ACC112 (cell line): ENCODE measurements around the gene CTAG1A.
"Not testable (repeated sequence)": the region's sequence is repeated elsewhere in the genome, so short reads cannot be mapped to it uniquely, and the experiment has no call there.

Experiments used
- H2AFZ ChIP-seq: fragments of 200-600 bp; sonication (generic); one replicate; pipeline ENCODE4 v1.6.0; 2017; ENCODE audit warnings: antibody characterized with exemption, low read length; ENCODE audit not compliant: unreplicated experiment
- H3K27ac ChIP-seq: fragments of 200-600 bp; sonication (generic); 2 replicates; pipeline ENCODE4 v1.5.1; 2014; ENCODE audit warnings: low read depth, mild to moderate bottlenecking, antibody characterized with exemption, low read length, moderate library complexity
- H3K27me3 ChIP-seq: fragments of 200-600 bp; sonication (generic); 2 replicates; pipeline ENCODE4 v1.6.1; 2014; ENCODE audit warnings: mild to moderate bottlenecking, antibody characterized with exemption, low read length, moderate library complexity, mixed read lengths; ENCODE audit not compliant: insufficient read depth
- H3K36me3 ChIP-seq: fragments of 200-600 bp; sonication (generic); 2 replicates; pipeline ENCODE4 v1.6.1; 2016; ENCODE audit warnings: mild to moderate bottlenecking, antibody characterized with exemption, low read length, moderate library complexity, mixed read lengths; ENCODE audit not compliant: insufficient read depth
- H3K4me1 ChIP-seq: fragments of 200-600 bp; sonication (generic); one replicate; pipeline ENCODE4 v1.6.1; 2016; ENCODE audit warnings: low read length, mixed read lengths; ENCODE audit not compliant: insufficient read depth, unreplicated experiment, control insufficient read depth
- H3K4me3 ChIP-seq: fragments of 200-600 bp; sonication (generic); 2 replicates; pipeline ENCODE4 v1.5.1; 2014; ENCODE audit warnings: mild to moderate bottlenecking, low read depth, low read length
- H3K79me2 ChIP-seq: fragments of 200-600 bp; sonication (generic); one replicate; pipeline ENCODE4 v1.6.0; 2016; ENCODE audit warnings: low read length; ENCODE audit not compliant: control insufficient read depth, unreplicated experiment, insufficient read depth

Gene CTAG1A

DNA sequence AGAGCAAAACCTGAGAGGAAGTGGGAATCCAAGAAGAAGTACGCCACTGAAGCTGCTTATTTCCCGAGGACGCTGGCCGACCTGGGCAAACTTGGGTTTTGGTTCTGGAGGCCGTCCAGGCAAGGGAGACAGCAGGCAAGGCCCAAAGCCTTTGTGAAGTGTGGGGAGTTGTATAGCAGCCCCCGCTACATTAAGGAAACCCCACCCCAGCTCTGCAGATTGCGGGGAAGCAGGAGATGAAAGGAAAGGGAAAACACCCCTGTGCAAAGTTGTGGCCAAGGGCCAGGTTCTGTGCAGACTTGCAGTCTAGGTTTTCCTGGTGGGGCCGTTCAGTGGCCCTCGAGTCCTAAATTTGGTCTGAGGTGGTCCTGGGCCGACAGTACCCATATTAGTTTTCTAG is 11.9 kb upstream of the CTAG1A start:
- not testable (repeated sequence) for H3K36me3 ChIP-seq, H3K4me3 ChIP-seq, H3K27me3 ChIP-seq, H2AFZ ChIP-seq, H3K4me1 ChIP-seq, H3K79me2 ChIP-seq, H3K27ac ChIP-seq

GRCh38 chrX:154575076-154575475 is 9.9 kb upstream of the CTAG1A start:
- not testable (repeated sequence) for H3K4me3 ChIP-seq, H3K4me1 ChIP-seq, H2AFZ ChIP-seq, H3K36me3 ChIP-seq, H3K27ac ChIP-seq, H3K27me3 ChIP-seq, H3K79me2 ChIP-seq

DNA sequence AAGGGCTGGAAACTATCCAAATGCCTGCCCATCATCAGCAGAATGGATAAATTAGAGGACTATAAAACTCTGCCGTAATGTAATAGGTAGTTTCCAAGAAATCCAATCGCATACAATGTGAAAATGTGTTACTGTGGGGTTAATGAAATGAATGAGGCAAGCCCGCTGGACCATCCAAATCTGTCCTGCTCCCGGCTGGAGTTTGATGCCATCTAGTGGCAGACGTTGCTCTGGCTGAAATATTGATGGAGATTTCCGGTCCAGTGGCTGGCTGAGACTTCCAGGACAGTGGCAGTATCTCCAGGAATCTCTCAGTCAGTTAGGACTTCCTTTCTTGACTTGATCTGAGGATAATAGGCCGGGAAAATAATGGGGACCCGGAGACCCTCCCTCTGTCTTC is 1.9 kb upstream of the CTAG1A start:
- not testable (repeated sequence) for H2AFZ ChIP-seq, H3K4me3 ChIP-seq, H3K36me3 ChIP-seq, H3K27me3 ChIP-seq, H3K4me1 ChIP-seq, H3K79me2 ChIP-seq, H3K27ac ChIP-seq

DNA sequence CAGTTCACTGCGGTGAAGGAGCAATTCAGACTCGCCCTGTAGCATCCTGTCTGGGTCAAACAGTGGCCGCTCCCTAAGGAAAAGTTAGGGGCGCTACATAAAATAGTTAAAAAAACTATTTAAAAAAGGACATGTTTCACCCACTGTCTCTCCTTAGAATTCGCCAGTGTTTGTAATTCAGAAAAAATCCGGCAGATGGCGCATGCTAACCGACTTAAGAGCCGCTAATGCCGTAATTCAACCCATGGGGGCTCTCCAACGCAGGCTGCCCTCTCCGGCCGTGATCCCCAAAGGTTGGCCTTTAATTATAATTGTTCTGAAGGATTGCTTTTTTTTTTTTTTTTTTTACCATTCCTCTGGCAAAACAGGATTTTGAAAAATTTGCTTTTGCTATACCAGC is 5.5 kb downstream of the CTAG1A start:
- not testable (repeated sequence) for H3K27me3 ChIP-seq, H3K4me1 ChIP-seq, H2AFZ ChIP-seq, H3K79me2 ChIP-seq, H3K4me3 ChIP-seq, H3K27ac ChIP-seq, H3K36me3 ChIP-seq

DNA sequence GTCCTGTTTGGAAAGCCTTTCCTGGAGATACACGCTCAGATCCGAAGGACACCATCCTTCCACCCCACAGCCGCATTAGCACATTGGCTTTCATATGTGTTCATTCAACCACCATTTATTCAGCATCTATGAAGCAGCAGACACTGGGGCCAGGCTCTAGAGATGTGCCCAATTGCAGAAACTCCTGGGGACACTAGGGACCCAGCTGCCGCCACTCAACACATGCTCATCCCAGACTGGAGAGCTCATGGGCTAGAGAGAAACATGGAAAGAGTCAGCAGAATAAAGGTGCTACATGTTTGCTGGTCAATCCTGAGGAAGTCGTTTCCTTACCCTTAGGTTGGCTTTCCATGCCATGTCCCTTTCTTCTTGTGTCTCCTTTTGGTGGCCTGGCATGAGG is 7.6 kb downstream of the CTAG1A start:
- Histone ChIP-seq H3K27me3 (no peaks in the 10 kb centered on the region), H2AFZ (no peak overlapping the region), H3K36me3 (no peaks in the 10 kb centered on the region)

DNA sequence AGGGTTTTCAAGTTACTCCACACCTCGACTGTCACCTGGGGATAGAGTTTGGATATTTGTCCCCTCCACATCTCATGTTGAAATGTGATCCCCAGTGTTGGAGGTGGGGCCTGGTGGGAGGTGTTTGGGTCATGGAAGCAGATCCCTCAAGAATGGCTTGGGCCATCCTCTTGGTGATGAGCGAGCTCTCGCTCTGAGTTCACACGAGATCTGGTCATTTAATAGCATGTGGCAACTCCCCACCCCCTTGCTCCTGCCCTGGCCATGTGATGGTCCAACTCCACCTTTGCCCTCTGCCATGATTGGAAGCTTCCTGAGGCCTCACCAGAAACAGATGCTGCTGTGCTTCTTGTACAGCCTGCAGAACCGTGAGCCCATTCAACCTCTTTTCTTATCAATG is 8.3 kb downstream of the CTAG1A start:
- Histone ChIP-seq H3K27me3 (no peaks in the 10 kb centered on the region), H3K4me3 (no peak overlapping the region), H3K4me1 (peaks cover 4% of the 10 kb centered on the region), H3K36me3 (no peaks in the 10 kb centered on the region), H3K79me2 (no peaks in the 10 kb centered on the region), H2AFZ (no peak overlapping the region), H3K27ac (no peak overlapping the region)

More for the DNA sequence above, 7.6 kb downstream of the CTAG1A start:
- H3K4me3 ChIP-seq: no peak overlapping the region
- peaks cover 4% of the 10 kb centered on the region for H3K4me1 ChIP-seq
- no peaks in the 10 kb centered on the region for H3K79me2 ChIP-seq
- no peak overlapping the region for H3K27ac ChIP-seq

- H3K36me3 ChIP-seq: no peaks in the 10 kb centered on the region
- H3K27ac ChIP-seq: no peak overlapping the region
- no peak overlapping the region for H3K4me3 ChIP-seq
- no peaks in the 10 kb centered on the region for H3K79me2 ChIP-seq
- no peak overlapping the region for H2AFZ ChIP-seq
- no peaks in the 10 kb centered on the region for H3K27me3 ChIP-seq
- H3K4me1 ChIP-seq: peaks cover 4% of the 10 kb centered on the region
Observed at GRCh38 chrX:154594491-154594890, 9.6 kb downstream of the CTAG1A start.

DNA sequence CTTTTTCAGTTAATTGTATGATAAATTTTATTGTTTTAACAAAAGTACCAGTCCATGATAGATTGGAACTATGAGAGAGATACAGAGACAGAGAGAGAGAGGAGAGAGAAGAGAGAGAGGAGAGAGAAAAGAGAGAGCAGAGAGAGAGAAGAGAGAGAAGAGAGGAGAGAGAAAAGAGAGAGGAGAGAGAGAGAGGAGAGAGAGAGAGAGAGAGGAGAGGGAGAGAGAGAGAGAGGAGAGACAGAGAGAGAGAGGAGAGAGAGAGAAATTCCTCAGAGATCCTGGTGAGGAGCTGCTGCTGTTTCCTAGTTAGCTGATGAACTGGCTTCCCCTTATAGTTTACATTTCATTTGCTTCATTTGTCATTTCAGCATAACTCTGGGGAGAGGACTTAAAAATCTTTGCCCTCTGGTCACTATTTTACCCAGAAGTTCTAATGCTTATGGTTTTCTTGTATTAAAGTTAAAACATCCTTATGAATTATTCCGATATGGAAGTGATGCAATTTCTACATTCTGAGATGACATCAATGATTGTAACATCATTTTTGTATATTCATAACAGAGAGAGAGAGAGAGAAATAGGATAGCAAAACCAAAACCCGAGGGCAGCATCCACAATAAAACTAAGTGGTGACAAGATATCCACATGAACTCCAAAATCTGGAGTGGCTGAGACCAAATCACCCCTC is 10.8 kb downstream of the CTAG1A start:
- H3K27ac ChIP-seq: no peak overlapping the region
- peaks cover 11% of the 10 kb centered on the region for H3K4me1 ChIP-seq
- H2AFZ ChIP-seq: no peak overlapping the region
- H3K4me3 ChIP-seq: no peak overlapping the region
- H3K79me2 ChIP-seq: no peaks in the 10 kb centered on the region
- H3K36me3 ChIP-seq: no peaks in the 10 kb centered on the region
- no peaks in the 10 kb centered on the region for H3K27me3 ChIP-seq

- Histone ChIP-seq H3K36me3 (no peaks in the 10 kb centered on the region), H3K27me3 (no peaks in the 10 kb centered on the region), H3K27ac (no peak overlapping the region), H2AFZ (no peak overlapping the region), H3K79me2 (no peaks in the 10 kb centered on the region), H3K4me1 (peaks cover 18% of the 10 kb centered on the region), H3K4me3 (no peak overlapping the region)
Observed at GRCh38 chrX:154596290-154596929, 11.5 kb downstream of the CTAG1A start.

DNA sequence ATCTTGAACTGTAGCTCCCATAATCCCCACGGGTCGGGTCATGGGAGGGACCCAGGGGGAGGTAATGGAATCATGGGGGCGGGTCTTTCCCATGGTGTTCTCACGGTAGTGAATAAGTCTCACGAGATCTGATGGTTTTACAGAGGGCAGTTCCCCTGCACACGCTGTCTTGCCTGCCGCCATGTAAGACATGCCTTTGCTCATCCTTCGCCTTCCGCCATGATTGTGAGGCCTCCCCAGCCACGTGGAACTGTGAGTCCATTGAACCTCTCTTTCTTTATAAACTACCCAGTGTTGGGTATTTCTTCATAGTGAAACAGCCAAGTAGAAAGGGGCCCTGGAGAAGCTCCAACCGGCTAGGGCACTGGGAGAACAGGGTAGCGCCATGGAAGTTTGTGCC is 12.3 kb downstream of the CTAG1A start:
- Histone ChIP-seq H2AFZ (no peak overlapping the region), H3K27me3 (no peaks in the 10 kb centered on the region), H3K4me3 (no peak overlapping the region), H3K36me3 (no peaks in the 10 kb centered on the region), H3K79me2 (no peaks in the 10 kb centered on the region), H3K27ac (no peak overlapping the region), H3K4me1 (peaks cover 18% of the 10 kb centered on the region)

DNA sequence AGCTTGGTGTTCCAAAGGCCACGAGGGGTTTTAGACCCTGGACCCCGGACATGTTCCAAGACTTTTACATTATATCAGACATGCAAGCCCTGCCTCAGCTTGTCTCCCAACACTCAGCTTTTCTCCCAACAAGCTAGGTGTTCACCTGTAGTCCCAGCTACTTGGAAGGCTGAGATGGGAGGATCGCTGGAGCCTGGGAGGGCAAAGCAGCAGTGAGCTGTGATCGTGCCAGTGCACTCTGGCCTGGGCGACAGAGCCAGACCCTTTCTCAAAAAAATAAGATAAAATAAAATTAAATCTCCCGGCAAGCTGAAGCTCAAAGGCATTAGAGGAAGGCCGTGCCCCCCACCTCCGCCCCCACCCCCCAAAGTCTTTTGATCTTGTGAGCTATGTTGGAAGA is 13.7 kb downstream of the CTAG1A start:
- Histone ChIP-seq H3K27me3 (no peaks in the 10 kb centered on the region), H3K4me3 (no peak overlapping the region), H2AFZ (no peak overlapping the region), H3K27ac (no peak overlapping the region), H3K36me3 (no peaks in the 10 kb centered on the region), H3K79me2 (no peaks in the 10 kb centered on the region), H3K4me1 (peaks cover 22% of the 10 kb centered on the region)
